ENCODE data around the gene STOM. TPM values are rescaled to one million over a fixed set of nuclear protein-coding genes. Genes with fewer than 3 reads are reported as not detected.
A peak's percentile ranks its signal among the peaks of the same experiment; 100 is the strongest.

The STOM gene
- total RNA-seq, 2 donors from 2014 or later = 94.6 to 115 TPM

DNA sequence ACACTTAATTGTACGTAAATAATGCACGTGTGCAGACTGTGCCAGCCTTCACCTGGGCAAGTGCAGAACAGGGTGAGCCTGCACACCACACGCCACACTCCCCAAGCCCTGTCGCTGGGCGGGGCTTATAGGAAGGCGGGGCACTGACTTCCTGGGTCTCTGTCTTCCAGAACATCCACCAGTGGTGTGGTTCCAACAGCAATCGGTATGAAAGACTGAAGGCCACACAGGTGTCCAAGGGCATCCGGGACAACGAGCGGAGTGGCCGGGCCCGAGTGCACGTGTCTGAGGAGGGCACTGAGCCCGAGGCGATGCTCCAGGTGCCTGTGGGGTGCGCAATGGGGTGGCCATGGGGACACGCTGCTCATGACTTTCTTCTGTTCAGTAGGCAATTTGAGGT lies 57.9 kb downstream of the STOM start:
- intact Hi-C loops (cut with DNase I, micrococcal nuclease) = no loop called here
- peak in 1 of 2 donors; percentile 24 for DNase-seq
- ATAC-seq = peak; percentile 50

DNA sequence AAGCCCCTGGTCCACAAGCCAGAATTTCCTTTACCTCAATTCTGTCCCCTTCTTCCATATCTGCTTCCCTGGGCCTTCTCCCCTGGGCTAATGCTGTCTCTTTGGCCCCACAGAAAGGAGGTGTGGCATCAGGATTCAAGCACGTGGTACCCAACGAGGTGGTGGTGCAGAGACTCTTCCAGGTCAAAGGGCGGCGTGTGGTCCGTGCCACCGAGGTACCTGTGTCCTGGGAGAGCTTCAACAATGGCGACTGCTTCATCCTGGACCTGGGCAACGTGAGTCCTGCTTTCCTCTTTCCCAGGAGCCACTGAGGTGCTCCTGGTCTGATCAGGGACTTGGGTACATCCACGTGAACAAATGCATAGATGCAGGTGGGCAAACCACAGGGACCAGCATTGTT lies 59.5 kb downstream of the STOM start:
- intact Hi-C loops (cut with DNase I, micrococcal nuclease) = no loop called here

DNA sequence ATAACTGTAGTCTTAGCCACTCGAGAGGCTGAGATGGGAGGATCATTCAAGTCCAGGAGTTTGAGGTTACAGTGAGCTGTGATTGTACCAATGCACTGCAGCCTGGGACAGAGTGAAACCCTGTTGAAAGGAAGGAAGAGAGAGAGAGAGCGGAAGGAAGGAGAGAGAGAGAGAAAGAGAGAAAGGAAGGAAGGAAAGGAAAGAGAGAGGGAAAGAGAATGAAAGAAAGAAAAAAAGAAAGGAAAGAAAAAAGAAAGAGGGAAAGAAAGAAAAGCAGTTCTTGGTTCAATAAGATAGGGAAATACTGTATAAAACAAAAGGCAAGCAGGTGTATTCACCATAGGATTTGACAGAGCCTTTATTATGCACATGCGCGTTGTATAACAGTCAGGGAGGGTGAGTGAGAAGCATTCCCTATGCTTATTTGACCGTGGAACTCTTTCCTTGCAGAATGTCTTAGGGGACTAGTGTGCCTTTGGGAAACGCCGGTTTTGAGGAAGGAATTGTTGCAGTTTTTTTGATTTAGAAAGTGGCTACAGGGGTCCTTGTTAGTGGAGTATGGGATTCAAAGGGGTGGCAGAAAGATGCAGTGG lies 60.1 kb downstream of the STOM start:
- ATAC-seq = no peak
- no peak for DNase-seq
- intact Hi-C loops (cut with DNase I, micrococcal nuclease) = no loop called here

More for the DNA sequence above, 59.5 kb downstream of the STOM start:
- DNase-seq (no peak), ATAC-seq (no peak)

DNA sequence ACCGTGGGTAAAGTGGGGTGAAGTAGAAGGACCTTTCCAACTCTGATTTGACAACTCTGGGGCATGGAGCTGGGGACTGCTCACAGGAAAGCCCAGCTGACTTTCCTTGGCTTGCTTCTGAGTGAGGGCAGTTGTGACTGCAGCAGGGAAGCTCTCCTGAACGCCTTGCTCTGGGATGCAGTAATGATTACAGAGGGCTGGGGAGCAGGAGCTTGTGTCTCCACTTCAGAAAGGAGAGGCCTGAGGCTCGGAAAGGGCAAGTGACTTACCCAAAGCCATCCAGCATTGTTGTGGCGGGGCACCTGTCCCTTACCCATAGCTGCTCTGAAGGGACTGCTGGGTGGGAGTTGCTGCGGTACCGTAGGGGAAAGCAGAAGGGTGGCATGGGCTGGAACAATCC lies 60.9 kb downstream of the STOM start:
- DNase-seq (peak in 1 of 2 donors; percentile 21), ATAC-seq (no peak)
- intact Hi-C loops (cut with DNase I, micrococcal nuclease) = no loop called here

DNA sequence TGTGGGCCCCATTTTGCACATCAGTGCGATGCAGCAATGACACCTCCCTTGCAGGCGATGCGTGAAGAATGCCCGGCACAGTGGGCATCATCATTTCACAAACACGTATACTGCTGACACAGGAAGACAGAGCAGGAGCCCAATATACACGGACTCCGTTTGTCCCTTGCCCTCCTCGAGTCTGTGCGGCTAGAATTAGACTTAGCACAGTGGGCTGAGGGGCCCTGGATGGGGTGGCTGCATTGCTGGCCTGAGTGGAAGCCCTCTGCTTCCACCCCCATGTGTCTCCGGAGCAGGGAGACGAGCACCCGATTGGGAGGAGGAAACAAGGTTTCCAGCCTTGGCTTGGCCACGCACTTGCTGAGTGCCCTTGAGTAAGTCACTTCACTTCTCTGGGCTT lies 61.3 kb downstream of the STOM start:
- DNase-seq (no peak), ATAC-seq (no peak)
- intact Hi-C loops (cut with DNase I, micrococcal nuclease) = no loop called here

DNA sequence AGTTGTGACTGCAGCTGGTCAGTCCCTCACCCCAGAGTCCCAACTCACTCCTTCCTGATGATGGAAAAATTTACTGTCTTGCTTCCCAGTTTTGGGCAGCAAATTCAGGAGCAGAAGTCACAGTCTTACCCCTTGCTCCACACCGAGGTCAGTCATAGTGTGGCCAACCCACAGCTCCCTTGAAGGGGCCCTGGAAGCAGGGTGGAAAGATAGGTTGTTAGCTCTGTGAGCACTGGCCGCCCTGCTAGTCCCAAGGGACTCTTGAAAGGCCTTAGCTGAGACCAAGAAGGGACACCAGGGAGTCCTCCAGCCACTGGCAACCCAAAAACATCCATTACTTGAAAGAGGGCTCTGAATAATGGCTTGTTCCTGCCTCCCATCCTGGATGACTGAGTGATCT lies 62.1 kb downstream of the STOM start:
- ATAC-seq (no peak), DNase-seq (no peak)
- intact Hi-C loops (cut with DNase I, micrococcal nuclease) = no loop called here

DNA sequence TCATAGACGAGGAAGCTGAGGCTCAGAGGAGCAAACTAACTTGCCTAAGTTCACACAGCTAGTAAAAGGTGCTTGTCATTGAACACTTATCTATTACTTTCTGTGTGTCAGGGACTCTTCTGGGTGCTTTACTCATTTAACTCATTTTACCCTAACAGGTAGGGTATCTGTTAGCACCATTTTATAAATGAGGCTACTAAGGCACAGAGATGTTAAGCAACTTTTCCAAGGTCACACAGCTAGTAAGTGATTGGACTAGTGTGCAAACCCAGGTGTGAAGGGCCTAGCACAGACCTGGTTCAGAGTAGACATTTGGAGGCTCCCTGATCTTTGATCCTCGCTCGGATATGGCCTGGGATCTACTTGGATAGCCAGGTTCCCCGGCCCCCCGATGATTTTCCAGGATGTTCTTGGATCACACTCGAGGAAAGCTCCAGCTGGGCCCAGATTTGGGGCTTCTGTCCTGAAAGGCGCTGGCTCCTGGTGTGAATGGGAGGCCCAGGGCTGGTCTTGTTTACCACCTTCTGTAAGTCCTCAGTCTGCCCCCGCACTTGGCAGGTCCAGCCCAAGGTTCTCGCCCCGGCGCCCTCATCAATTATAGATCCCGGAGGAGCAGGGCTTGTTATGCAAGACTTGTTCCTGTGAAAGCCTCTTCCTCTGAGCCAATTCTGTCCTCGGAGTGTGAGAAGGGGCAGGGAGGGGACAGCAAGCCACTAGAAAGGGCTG lies 64.6 kb downstream of the STOM start:
- intact Hi-C loops (cut with DNase I, micrococcal nuclease) = no loop called here
- peak in 1 of 2 donors; percentile 64 for DNase-seq
- no peak for ATAC-seq

DNA sequence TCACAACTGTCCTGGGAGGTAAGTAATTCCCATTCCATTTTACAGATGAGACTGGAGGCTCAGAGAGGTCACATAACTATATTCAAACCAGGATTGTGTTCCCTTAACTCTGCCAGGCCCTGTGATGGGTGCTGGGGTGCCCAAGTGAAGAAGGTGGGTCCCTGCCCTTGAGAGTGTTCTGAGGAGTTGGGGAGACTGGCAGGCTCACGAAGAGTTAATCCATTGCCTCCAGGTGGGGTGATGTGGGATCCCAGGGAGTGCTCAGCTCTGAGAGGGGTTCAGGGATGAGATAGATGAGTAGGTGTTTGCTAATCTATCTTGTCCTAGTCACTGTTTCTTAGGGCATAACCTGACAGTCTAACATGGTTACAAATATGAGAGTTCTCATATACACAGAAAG lies 65.3 kb downstream of the STOM start:
- intact Hi-C loops (cut with DNase I, micrococcal nuclease) = no loop called here

DNA sequence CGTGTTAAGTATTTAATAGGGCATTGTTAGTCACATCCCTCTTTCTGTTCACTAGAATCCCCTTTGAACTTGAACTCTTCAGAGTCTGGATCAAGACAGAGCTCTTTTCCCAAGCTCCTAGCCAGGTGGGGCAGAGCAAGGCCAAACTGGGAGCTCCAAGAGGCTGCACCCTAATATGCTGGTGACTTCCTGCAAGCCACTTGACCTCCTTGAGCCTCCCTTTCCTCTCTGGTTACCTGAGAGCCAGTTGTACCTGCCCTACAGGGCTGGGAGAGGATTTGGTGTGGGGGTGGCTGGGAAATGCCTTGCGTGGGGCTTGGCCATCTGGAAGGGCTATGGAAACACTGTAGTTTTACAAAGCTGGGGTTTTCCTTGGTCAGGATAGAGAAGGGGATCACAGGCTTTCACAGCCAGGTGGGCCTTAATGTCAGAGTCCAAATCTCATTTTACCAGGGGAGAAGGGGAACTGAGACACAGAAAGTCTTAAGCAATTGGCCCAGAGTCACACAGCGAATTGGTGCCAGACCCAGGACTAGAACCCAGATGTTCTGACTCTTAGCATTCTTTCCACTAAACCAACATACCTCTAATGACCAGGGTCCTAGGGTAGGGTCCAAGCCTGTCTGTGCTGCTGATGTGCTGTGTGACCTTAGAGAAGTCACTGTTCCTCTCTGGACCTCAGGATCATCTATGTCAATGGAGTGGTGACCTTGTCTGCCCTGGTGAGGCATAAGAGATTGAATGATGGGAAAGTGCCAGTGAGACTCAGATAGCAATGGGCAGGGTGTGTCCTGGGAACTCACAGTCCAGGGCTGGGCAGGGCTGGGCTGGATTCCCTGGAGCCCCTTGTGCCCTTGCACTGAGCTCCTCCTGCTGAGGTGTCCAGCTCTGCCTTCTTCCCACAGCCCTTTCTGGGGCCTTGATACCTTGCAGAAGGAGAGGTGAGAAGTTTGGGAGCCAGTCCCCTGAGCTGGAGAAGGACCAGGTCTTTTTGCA lies 66.3 kb downstream of the STOM start:
- peak in 1 of 2 donors; percentile 60 for DNase-seq
- intact Hi-C loops (cut with DNase I, micrococcal nuclease) = no loop called here
- ATAC-seq = peak; percentile 77

More for the DNA sequence above, 65.3 kb downstream of the STOM start:
- ATAC-seq = no peak
- DNase-seq = peak in 1 of 2 donors; percentile 22

DNA sequence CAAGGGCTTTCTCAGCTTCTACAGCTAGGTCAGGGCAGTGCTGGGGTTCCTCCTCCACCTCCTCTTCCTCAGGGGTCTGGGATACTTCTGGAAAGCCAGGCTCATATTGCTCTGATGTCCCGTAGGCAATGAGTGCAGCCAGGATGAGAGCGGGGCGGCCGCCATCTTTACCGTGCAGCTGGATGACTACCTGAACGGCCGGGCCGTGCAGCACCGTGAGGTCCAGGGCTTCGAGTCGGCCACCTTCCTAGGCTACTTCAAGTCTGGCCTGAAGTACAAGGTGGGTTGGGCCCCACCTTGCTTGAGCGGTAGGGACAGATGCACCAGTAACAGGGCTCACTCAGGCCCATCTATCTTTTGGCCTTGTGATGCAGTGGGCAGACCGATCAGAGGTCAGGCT lies 67.3 kb downstream of the STOM start:
- ATAC-seq (no peak), DNase-seq (peak in 1 of 2 donors; percentile 17)
- intact Hi-C loops (cut with DNase I, micrococcal nuclease) = no loop called here

DNA sequence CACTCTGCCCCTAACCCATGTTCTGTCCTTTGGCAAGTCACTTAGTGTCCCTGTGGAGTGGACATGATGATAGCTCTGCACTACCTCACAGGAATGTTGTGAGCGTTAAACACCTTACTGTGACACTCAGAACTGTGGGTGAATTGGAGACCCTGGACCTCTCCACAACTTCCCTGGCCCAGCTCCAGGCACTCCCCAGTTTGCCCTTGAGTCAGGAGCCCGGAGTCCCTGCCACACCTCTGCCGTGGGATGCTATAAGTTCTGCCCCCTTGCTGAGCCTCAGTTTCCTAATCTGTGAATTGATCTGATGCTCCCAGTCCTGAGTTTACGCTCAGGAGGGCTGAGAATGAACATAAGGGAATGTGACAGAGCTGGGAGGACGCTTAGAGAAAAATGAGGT lies 67.7 kb downstream of the STOM start:
- intact Hi-C loops (cut with DNase I, micrococcal nuclease) = no loop called here
- DNase-seq (peak in 1 of 2 donors; percentile 20), ATAC-seq (no peak)

DNA sequence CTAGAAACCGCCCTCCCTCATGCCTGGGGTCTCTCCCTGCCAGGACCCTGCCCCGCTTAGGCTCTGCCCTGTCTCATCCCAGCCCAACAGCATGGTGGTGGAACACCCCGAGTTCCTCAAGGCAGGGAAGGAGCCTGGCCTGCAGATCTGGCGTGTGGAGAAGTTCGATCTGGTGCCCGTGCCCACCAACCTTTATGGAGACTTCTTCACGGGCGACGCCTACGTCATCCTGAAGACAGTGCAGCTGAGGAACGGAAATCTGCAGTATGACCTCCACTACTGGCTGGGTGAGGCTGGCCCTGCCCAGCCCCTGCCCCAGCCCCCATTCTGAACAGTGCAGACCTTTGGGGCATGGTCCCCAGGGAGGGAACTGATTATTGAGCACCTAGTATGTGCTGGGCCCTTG lies 68.2 kb downstream of the STOM start:
- ATAC-seq = no peak
- DNase-seq = peak in 1 of 2 donors; percentile 20
- intact Hi-C loops (cut with DNase I, micrococcal nuclease) = no loop called here

DNA sequence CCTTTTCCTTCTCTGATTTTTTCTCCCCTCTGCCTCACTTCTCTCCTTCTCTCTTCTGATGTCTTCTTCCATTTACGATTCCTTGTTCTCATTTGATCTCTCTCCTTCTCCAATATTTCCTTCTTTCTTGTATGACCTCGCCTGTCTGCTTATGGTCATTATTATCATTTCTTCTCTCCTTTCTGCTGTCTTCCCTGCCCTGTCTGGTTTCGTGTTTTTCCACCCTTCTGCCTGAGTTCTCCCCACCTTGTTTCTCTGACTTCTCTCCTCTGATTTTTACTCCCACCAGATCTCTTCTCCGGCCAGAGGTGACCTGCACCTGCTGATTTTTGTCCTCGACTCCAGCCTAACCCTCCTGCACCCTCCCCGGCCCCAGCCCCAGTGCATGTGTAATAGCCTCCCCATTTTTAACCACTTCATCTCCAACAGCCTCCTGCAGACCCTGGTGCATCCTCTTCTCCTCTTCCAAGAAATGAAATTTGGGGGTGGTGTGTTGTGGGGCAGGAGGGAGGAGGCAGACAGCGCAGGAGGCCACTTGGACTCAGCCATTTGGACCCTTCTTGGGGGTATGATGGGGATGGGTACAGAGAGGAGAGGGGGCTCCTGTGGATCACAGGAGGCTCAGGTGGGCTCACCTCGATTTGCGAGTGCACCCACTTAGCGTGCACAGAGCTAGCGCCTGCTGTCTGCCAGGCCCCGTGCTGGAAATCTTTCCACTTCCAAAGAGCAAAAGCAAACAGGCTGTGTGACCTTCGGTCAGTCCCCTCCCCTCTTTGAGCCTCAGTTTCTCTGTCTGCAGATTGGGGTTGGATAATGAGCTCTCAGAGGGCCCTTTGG lies 69.5 kb downstream of the STOM start:
- DNase-seq (peak in 1 of 2 donors; percentile 19), ATAC-seq (no peak)
- intact Hi-C loops (cut with DNase I, micrococcal nuclease) = no loop called here

DNA sequence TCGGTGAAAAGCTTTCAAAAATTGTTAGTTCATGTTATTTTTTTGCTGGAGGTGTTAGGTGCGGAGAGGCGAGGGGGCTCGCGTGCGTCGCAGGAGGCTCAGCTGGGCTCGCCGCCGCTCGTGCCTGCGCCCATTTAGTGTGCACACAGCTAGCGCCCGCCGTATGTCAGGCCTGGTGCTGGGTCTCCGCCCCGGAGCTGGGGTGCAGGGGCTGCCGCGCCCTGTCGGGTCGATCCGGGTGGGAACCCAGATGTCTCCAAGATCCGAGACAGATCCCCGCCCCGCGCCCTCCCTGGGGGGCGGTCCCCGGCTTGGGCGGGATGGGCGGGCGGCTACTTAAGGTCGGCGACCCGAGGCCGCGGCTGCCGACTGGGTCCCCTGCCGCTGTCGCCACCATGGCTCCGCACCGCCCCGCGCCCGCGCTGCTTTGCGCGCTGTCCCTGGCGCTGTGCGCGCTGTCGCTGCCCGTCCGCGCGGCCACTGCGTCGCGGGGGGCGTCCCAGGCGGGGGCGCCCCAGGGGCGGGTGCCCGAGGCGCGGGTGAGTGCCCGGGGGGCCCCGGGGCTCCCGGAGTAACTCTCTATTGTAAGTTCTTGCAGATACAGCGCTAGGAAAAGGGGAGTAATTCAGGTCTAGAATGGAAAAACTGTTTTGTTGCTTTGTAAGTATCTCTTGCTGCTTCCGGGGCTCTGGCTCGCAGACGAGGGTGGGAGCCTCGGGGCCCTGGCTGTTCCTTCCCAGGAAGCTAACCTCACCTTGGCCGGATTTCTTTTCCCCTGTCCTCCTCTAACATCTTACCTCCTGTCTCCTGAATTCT lies 70.4 kb downstream of the STOM start:
- peak; percentile 58 to 61 for DNase-seq
- peak; percentile 66 for ATAC-seq
- intact Hi-C loops (cut with DNase I, micrococcal nuclease) = no loop called here

DNA sequence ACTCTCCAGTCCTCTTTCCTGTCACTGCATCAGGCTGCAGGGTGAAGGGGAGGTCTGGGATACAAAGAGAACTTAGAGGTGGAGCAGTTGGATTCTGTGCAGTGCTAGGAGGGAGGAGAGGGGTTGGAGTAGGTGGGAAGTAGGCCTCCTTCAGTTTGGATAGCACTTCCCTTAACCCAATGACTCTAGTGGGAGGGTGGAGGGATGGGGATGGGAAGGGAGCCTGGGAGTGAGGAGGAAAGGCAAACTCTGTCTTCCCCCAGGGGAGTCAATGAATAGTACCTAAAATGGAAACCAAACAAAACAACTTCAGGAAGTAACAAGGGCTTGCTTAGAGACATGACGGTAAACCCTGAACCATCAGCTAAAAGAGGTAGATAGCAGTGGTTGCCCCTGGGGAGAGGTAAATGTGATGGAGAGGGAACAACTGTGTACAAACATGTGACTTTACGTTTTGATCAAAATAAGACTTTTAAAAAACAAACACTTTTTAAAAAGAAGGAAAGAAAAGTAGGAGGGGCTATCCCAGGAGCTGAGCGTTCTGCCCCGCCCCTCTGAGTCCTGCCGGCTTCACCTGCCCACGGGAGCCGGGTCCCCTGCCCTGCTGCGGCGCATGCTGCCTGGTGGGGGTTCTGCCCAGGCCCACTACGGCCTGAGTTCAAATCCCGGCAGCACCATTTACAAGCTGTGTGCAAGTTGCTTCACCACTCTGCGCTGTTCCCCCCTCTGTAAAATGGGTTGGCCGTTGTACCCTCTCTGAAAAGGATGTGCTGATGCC lies 71.2 kb downstream of the STOM start:
- intact Hi-C loops (cut with DNase I, micrococcal nuclease) = no loop called here
- ATAC-seq (peak; percentile 61), DNase-seq (peak in 1 of 2 donors; percentile 50)

DNA sequence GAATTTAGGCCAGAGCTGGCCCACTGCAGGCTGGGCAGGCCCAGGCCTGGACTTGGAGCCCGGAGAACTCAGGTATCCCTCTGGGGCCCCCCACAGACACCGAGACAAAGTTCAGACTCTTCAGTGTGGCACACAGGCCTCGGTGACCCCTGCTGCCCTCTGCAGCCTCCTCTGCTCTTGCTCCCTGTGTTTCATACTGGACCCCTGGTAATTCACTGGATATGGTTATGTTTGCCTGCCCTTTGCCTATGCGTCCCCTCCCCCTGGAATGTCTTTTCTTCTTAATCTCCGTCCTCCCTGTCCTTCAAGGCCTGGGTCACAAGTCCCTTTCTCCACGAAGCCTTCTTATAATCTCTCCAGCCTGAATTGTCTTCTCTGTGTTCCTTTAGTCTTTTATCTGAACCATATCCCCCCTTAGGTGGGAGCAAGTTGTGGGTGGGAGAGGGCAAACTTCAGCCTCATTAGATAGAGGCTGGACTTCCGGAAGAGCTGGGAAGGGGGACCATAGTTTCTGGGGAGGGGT lies 72.0 kb downstream of the STOM start:
- ATAC-seq (no peak), DNase-seq (peak in 1 of 2 donors; percentile 19)
- intact Hi-C loops (cut with DNase I, micrococcal nuclease) = no loop called here

DNA sequence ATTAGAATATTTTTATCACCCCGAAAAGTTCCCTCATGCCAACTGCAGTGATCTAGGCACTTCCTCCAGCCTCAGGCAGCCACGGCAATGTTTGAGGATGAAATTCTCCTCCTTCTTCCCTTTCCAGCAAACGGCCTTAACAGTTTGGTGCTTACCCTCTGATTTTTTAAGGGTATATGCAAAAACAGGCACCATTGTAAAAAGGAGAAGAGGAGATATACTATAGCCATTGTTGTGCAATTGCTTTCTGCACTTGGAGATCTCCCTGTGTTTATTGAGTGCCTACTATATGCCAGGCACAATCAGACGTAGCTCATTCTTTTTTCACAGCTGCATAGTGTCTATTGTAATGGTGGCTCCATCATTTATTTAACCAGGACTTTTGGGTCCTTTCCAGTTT lies 72.7 kb downstream of the STOM start:
- intact Hi-C loops (cut with DNase I, micrococcal nuclease) = no loop called here
- DNase-seq = no peak
- no peak for ATAC-seq

Measured in left colon (tissue), 2 donors.